Measurements from ENCODE around the gene AGR2.

AGR2 gene

GRCh38 chr7:16745645-16746044, 59.2 kb downstream of the AGR2 start:
- H3K27ac ChIP-seq = no peak overlapping the region
- no peak for DNase-seq (ENCODE audit: low read depth, low spot score)

- no peak for DNase-seq (ENCODE audit: low read depth, low spot score)
- H3K27ac ChIP-seq = no peak overlapping the region
Measured at GRCh38 chr7:16744518-16745250, 60.1 kb downstream of the AGR2 start.

- DNase-seq (ENCODE audit: low read depth, low spot score) = no peak
- H3K27ac ChIP-seq = peak overlapping the region; percentile 51
Measured at GRCh38 chr7:16743236-16743635, 61.6 kb downstream of the AGR2 start.

GRCh38 chr7:16742547-16742946, 62.3 kb downstream of the AGR2 start:
- H3K27ac ChIP-seq = peak overlapping the region; percentile 51

More at GRCh38 chr7:16742547-16742946, 62.3 kb downstream of the AGR2 start:
- DNase-seq (ENCODE audit: low read depth, low spot score) = no peak
